GM21423 (cell line): ENCODE results near the gene RASA3.

Experiments
- ATAC-seq: cut with Tn5 transposase; IDR thresholded peaks from one replicate; pipeline ENCODE4 v1.9.1; 2021; ENCODE audit warnings: mild to moderate bottlenecking, moderate library complexity; ENCODE audit not compliant: unreplicated experiment

RASA3 gene

GRCh38 chr13:113960276-113960948, 172.0 kb downstream of the RASA3 start:
- ATAC-seq, result no peak

- ATAC-seq, result no peak
Measured at GRCh38 chr13:113959198-113959597, 173.2 kb downstream of the RASA3 start.

GRCh38 chr13:113958373-113958772, 174.1 kb downstream of the RASA3 start:
- no peak for ATAC-seq

GRCh38 chr13:113956571-113956970, 175.9 kb downstream of the RASA3 start:
- no peak for ATAC-seq

- ATAC-seq, result no peak
Measured at GRCh38 chr13:113955691-113956090, 176.7 kb downstream of the RASA3 start.

GRCh38 chr13:113955235-113955634, 177.2 kb downstream of the RASA3 start:
- ATAC-seq, result no peak

GRCh38 chr13:113954046-113954835, 178.2 kb downstream of the RASA3 start:
- no peak for ATAC-seq

GRCh38 chr13:113953561-113953960, 178.9 kb downstream of the RASA3 start:
- ATAC-seq, result no peak

GRCh38 chr13:113952983-113953520, 179.4 kb downstream of the RASA3 start:
- no peak for ATAC-seq

- ATAC-seq, result no peak
Measured at GRCh38 chr13:113952151-113952982, 180.1 kb downstream of the RASA3 start.

- no peak for ATAC-seq
Measured at GRCh38 chr13:113951246-113951999, 181.0 kb downstream of the RASA3 start.

- ATAC-seq, result no peak
Measured at GRCh38 chr13:113950451-113951245, 181.8 kb downstream of the RASA3 start.

- ATAC-seq, result no peak
Measured at GRCh38 chr13:113949546-113949945, 182.9 kb downstream of the RASA3 start.

- ATAC-seq, result no peak
Measured at GRCh38 chr13:113948034-113948742, 184.2 kb downstream of the RASA3 start.

- no peak for ATAC-seq
Measured at GRCh38 chr13:113947311-113948033, 185.0 kb downstream of the RASA3 start.

GRCh38 chr13:113946409-113947181, 185.8 kb downstream of the RASA3 start:
- ATAC-seq, result no peak

GRCh38 chr13:113945857-113946408, 186.5 kb downstream of the RASA3 start:
- no peak for ATAC-seq
